Measurements from ENCODE around the gene BRICD5. TPM values are rescaled to one million over a fixed set of nuclear protein-coding genes. Genes with fewer than 3 reads are reported as not detected.
A peak's percentile ranks its signal among the peaks of the same experiment; 100 is the strongest.

The BRICD5 gene
- total and polyA plus RNA-seq, 3 experiments from 2014 or later = 0.14 to 10.9 (median 8.4) TPM

- H3K4me3 Mint-ChIP-seq = peak within 1 kb of the TSS; percentile 84 to 94 (median 87)
- Histone ChIP-seq H3K4me1 (ENCODE audit: insufficient read depth, low read length) (peaks cover 11% of the 10 kb centered on the region), H3K27me3 (ENCODE audit: insufficient read depth, low read length, poor library complexity, severe bottlenecking) (no peaks in the 10 kb centered on the region), H3K27ac (ENCODE audit: low read depth, low read length) (peak within 1 kb of the TSS; percentile 82), H3K36me3 (ENCODE audit: insufficient read depth, low read length) (no peaks in the 10 kb centered on the region), H3K9me3 (ENCODE audit: low read length) (no peaks in the 10 kb centered on the region), H3K4me3 (ENCODE audit: low read length) (peak within 1 kb of the TSS; percentile 87)
- H3K4me1 Mint-ChIP-seq = peaks cover 9 to 32% (median 17%) of the 10 kb centered on the region in 3 donors
- ChIA-PET POLR2A (interaction anchor here (1.9 kb wide), 1 partner anchor 9 kb away, joined by 12 read pairs; the partner anchor contains the start of gene PGP), CTCF (no interaction called here)
- H3K27ac Mint-ChIP-seq = peak within 1 kb of the TSS; percentile 71 to 96 (median 80)
- peak; percentile 97 to 99 (median 99) for DNase-seq
- H3K36me3 Mint-ChIP-seq = peaks cover 0 to 12% (median 0%) of the 10 kb centered on the region in 3 donors
- no peaks in the 10 kb centered on the region for H3K27me3 Mint-ChIP-seq
- no peaks in the 10 kb centered on the region for H3K9me3 Mint-ChIP-seq
Measured at GRCh38 chr16:2223221-2223941, 12.7 kb upstream of the BRICD5 start, which contains the start of gene E4F1. Gene E4F1, plus strand, starts transcription at chr16:2223591. Its CDS starts 23 bp downstream, at chr16:2223614.

DNA sequence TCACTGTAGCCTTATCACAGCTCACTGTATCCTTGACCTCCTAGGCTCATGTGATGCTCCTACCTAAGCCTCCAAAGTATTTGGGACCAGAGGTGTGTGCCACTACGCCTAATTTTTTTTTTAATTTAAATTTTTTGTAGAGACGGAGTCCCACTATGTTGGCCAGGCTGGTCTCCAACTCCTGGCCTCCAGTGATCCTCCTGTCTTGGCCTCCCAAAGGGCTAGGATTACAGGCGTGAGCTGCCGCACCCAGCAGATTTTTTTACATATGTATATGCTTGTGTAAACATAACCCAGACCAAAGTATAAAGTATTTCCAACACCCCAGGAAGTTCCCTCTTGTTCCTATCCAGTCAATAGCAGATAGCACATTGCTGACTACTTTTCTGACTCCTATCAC is 5.7 kb upstream of the BRICD5 start:
- Histone ChIP-seq H3K36me3 (ENCODE audit: insufficient read depth, low read length) (no peaks in the 10 kb centered on the region), H3K27me3 (ENCODE audit: insufficient read depth, low read length, poor library complexity, severe bottlenecking) (no peaks in the 10 kb centered on the region), H3K4me3 (ENCODE audit: low read length) (no peak overlapping the region), H3K9me3 (ENCODE audit: low read length) (no peaks in the 10 kb centered on the region), H3K4me1 (ENCODE audit: insufficient read depth, low read length) (peaks cover 15% of the 10 kb centered on the region), H3K27ac (ENCODE audit: low read depth, low read length) (peak overlapping the region; percentile 89)
- CTCF ChIA-PET = no interaction called here
- peaks cover 16 to 26% (median 17%) of the 10 kb centered on the region in 3 donors for H3K4me1 Mint-ChIP-seq
- peak overlapping the region in 6 of 7 donors; percentile 39 to 95 (median 58) for H3K4me3 Mint-ChIP-seq
- H3K27ac Mint-ChIP-seq = peak overlapping the region in 2 of 8 donors; percentile 33 to 38
- no peak for DNase-seq
- no peaks in the 10 kb centered on the region for H3K27me3 Mint-ChIP-seq
- POLR2A ChIA-PET = interaction anchor here (0.6 kb wide), 1 partner anchor 33 kb away, joined by 4 read pairs; no protein-coding TSS in a partner anchor
- H3K9me3 Mint-ChIP-seq = no peaks in the 10 kb centered on the region
- peaks cover 0 to 16% (median 0%) of the 10 kb centered on the region in 3 donors for H3K36me3 Mint-ChIP-seq

- H3K36me3 Mint-ChIP-seq = peaks cover 0 to 19% (median 0%) of the 10 kb centered on the region in 3 donors
- ChIA-PET CTCF (interaction anchor here (1.0 to 1.6 kb wide), 3 partner anchors 9 to 74 kb away, joined by 3 read pairs; partner anchors contain the start of gene MLST8), POLR2A (interaction anchor here (0.5 to 2.1 kb wide), 16 partner anchors 9 to 1971 kb away, joined by 3 to 20 read pairs (median 6); partner anchors contain the start of genes DNASE1L2, E4F1, ECI1 and MLST8)
- no peaks in the 10 kb centered on the region for H3K9me3 ChIP-seq (ENCODE audit: low read length)
- H3K27me3 Mint-ChIP-seq = no peaks in the 10 kb centered on the region
- no peak for DNase-seq
- no peaks in the 10 kb centered on the region for H3K27me3 ChIP-seq (ENCODE audit: insufficient read depth, low read length, poor library complexity, severe bottlenecking)
- peak within 1 kb of the TSS; percentile 75 to 95 (median 84) for H3K27ac Mint-ChIP-seq
- H3K4me3 Mint-ChIP-seq = peak within 1 kb of the TSS; percentile 82 to 95 (median 89)
- no peaks in the 10 kb centered on the region for H3K36me3 ChIP-seq (ENCODE audit: insufficient read depth, low read length)
- peaks cover 15% of the 10 kb centered on the region for H3K4me1 ChIP-seq (ENCODE audit: insufficient read depth, low read length)
- H3K4me1 Mint-ChIP-seq = peaks cover 16 to 26% (median 17%) of the 10 kb centered on the region in 3 donors
- H3K9me3 Mint-ChIP-seq = no peaks in the 10 kb centered on the region
- H3K4me3 ChIP-seq (ENCODE audit: low read length) = peak within 1 kb of the TSS; percentile 93
- peak within 1 kb of the TSS; percentile 89 for H3K27ac ChIP-seq (ENCODE audit: low read depth, low read length)
Measured at GRCh38 chr16:2214719-2214968, 4.0 kb upstream of the BRICD5 start, which contains the start of gene PGP. Gene PGP, minus strand, starts transcription at chr16:2214840. Its CDS starts 63 bp downstream, at chr16:2214777.

GRCh38 chr16:2213817-2214718 is 3.4 kb upstream of the BRICD5 start:
- no peak for DNase-seq
- no peaks in the 10 kb centered on the region for H3K36me3 ChIP-seq (ENCODE audit: insufficient read depth, low read length)
- peaks cover 0 to 21% (median 0%) of the 10 kb centered on the region in 3 donors for H3K36me3 Mint-ChIP-seq

DNA sequence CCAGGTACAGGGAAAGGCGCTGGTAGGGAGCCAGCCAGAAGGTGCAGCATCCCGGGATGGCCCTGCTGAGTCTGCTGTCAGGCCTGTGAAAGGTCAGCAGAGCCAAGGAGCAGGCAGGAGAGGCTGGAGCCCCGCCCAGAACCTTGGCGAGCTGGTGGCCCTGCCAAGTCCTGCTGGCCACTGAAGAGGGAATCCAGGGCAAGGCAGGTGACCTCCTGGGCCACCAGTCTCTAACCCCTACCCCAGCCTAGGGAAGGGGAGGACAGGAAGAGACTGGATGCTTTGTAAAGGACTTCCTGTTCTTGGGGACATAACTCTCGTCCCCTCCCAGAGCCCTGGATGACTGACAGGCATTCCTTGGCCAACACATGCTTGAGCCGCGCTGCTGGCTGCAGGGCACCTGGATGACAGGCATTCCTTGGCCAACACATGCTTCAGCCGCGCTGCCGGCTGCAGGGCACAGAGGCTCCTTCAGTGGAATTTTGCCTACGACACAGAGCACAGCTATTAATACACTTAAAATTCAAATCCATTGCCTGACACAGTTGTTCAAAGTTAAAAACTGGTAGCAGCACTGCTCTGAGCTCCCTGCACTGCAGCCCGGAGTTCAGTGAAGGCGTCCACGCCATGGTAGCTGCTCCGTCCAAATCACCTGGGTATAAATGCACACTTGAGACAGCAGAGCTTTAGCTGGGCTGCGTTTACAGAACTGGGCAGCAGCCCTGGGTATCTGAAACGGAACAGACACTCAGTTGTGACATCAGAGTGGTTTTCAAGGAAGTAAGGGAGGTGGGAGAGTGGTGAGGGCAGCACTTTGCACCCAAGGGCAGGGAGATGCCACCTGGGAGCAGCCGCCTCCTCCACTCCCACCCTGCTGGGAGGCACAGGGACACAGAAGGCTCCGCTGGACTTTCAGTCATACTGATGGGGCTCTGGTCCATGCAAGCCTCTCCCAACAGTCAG is 2.0 kb upstream of the BRICD5 start:
- peaks cover 0 to 32% (median 2%) of the 10 kb centered on the region in 3 donors for H3K36me3 Mint-ChIP-seq
- CTCF ChIA-PET = interaction anchor here (1.1 to 1.3 kb wide), 2 partner anchors 39 to 56 kb away, joined by 3 read pairs; partner anchors contain the start of gene ECI1
- Histone ChIP-seq H3K4me3 (ENCODE audit: low read length) (peak overlapping the region; percentile 41), H3K36me3 (ENCODE audit: insufficient read depth, low read length) (no peaks in the 10 kb centered on the region), H3K9me3 (ENCODE audit: low read length) (no peaks in the 10 kb centered on the region), H3K27me3 (ENCODE audit: insufficient read depth, low read length, poor library complexity, severe bottlenecking) (no peaks in the 10 kb centered on the region), H3K27ac (ENCODE audit: low read depth, low read length) (peak overlapping the region; percentile 48), H3K4me1 (ENCODE audit: insufficient read depth, low read length) (peaks cover 15% of the 10 kb centered on the region)
- H3K4me1 Mint-ChIP-seq = peaks cover 18 to 29% (median 20%) of the 10 kb centered on the region in 3 donors
- DNase-seq = no peak
- peak overlapping the region in 1 of 8 donors; percentile 95 for H3K27ac Mint-ChIP-seq
- peak overlapping the region; percentile 43 to 88 (median 74) for H3K4me3 Mint-ChIP-seq
- no peaks in the 10 kb centered on the region for H3K27me3 Mint-ChIP-seq
- H3K9me3 Mint-ChIP-seq = no peaks in the 10 kb centered on the region
- POLR2A ChIA-PET = no interaction called here

More at GRCh38 chr16:2213817-2214718, 3.4 kb upstream of the BRICD5 start:
- Mint-ChIP-seq H3K4me1 (peaks cover 16 to 26% (median 17%) of the 10 kb centered on the region in 3 donors), H3K27me3 (no peaks in the 10 kb centered on the region), H3K4me3 (peak overlapping the region; percentile 70 to 88 (median 74)), H3K9me3 (no peaks in the 10 kb centered on the region), H3K27ac (peak overlapping the region in 5 of 8 donors; percentile 19 to 95 (median 60))
- Histone ChIP-seq H3K9me3 (ENCODE audit: low read length) (no peaks in the 10 kb centered on the region), H3K27ac (ENCODE audit: low read depth, low read length) (peak overlapping the region; percentile 51), H3K4me3 (ENCODE audit: low read length) (peak overlapping the region; percentile 49), H3K27me3 (ENCODE audit: insufficient read depth, low read length, poor library complexity, severe bottlenecking) (no peaks in the 10 kb centered on the region), H3K4me1 (ENCODE audit: insufficient read depth, low read length) (peaks cover 15% of the 10 kb centered on the region)
- ChIA-PET POLR2A (interaction anchor here (0.5 to 2.1 kb wide), 15 partner anchors 8 to 1971 kb away, joined by 3 to 20 read pairs (median 7); partner anchors contain the start of genes DNASE1L2, E4F1, ECI1 and MLST8), CTCF (interaction anchor here (1.1 to 1.6 kb wide), 2 partner anchors 8 to 73 kb away, joined by 3 read pairs; partner anchors contain the start of gene MLST8)

GRCh38 chr16:2211923-2212347 is 1.3 kb upstream of the BRICD5 start:
- Mint-ChIP-seq H3K27ac (peak overlapping the region in 1 of 8 donors; percentile 20), H3K4me3 (peak overlapping the region in 4 of 7 donors; percentile 28 to 66 (median 40)), H3K4me1 (peaks cover 20 to 36% (median 25%) of the 10 kb centered on the region in 3 donors), H3K36me3 (peaks cover 0 to 39% (median 4%) of the 10 kb centered on the region in 3 donors), H3K9me3 (no peaks in the 10 kb centered on the region), H3K27me3 (no peaks in the 10 kb centered on the region)
- no peak for DNase-seq
- Histone ChIP-seq H3K4me3 (ENCODE audit: low read length) (no peak overlapping the region), H3K4me1 (ENCODE audit: insufficient read depth, low read length) (peaks cover 15% of the 10 kb centered on the region), H3K9me3 (ENCODE audit: low read length) (no peaks in the 10 kb centered on the region), H3K27ac (ENCODE audit: low read depth, low read length) (no peak overlapping the region), H3K27me3 (ENCODE audit: insufficient read depth, low read length, poor library complexity, severe bottlenecking) (no peaks in the 10 kb centered on the region), H3K36me3 (ENCODE audit: insufficient read depth, low read length) (peaks cover 3% of the 10 kb centered on the region)
- CTCF ChIA-PET = interaction anchor here (1.3 kb wide), 1 partner anchor 57 kb away, joined by 3 read pairs; no protein-coding TSS in a partner anchor
- POLR2A ChIA-PET = no interaction called here

GRCh38 chr16:2210009-2210332 is 692 bp downstream of the BRICD5 start:
- H3K4me1 Mint-ChIP-seq = peaks cover 21 to 43% (median 29%) of the 10 kb centered on the region in 3 donors
- POLR2A ChIA-PET = no interaction called here
- H3K27ac Mint-ChIP-seq = peak overlapping the region in 1 of 8 donors; percentile 21
- Histone ChIP-seq H3K27ac (ENCODE audit: low read depth, low read length) (no peak overlapping the region), H3K36me3 (ENCODE audit: insufficient read depth, low read length) (peaks cover 3% of the 10 kb centered on the region), H3K4me1 (ENCODE audit: insufficient read depth, low read length) (peaks cover 26% of the 10 kb centered on the region), H3K27me3 (ENCODE audit: insufficient read depth, low read length, poor library complexity, severe bottlenecking) (no peaks in the 10 kb centered on the region), H3K9me3 (ENCODE audit: low read length) (no peaks in the 10 kb centered on the region), H3K4me3 (ENCODE audit: low read length) (no peak overlapping the region)
- DNase-seq = no peak
- CTCF ChIA-PET = no interaction called here
- H3K9me3 Mint-ChIP-seq = no peaks in the 10 kb centered on the region
- H3K4me3 Mint-ChIP-seq = no peak overlapping the region
- peaks cover 0 to 46% (median 4%) of the 10 kb centered on the region in 3 donors for H3K36me3 Mint-ChIP-seq
- H3K27me3 Mint-ChIP-seq = no peaks in the 10 kb centered on the region

Measured in CD8-positive, alpha-beta memory T cell (primary cell).